Loucy (cell line): ENCODE results near the gene NEUROD2.

Source experiments
- H2AFZ ChIP-seq: fragments of 200-600 bp; sonication (generic); 2 replicates; pipeline ENCODE4 v1.6.0; 2016; ENCODE audit warnings: antibody characterized with exemption, mild to moderate bottlenecking, low read length, moderate library complexity
- H3F3A ChIP-seq: fragments of 200-600 bp; 2 replicates; pipeline ENCODE4 v1.6.0; 2016; ENCODE audit warnings: antibody characterized with exemption, low read depth, mild to moderate bottlenecking
- H3K27me3 ChIP-seq: fragments of 200-600 bp; sonication (generic); 2 replicates; pipeline ENCODE4 v1.6.1; 2014; ENCODE audit warnings: low read length, mild to moderate bottlenecking; ENCODE audit not compliant: insufficient read depth, poor library complexity, severe bottlenecking
- H3K36me3 ChIP-seq: fragments of 200-600 bp; sonication (generic); 2 replicates; pipeline ENCODE4 v1.6.1; 2016; ENCODE audit warnings: low read length; ENCODE audit not compliant: insufficient read depth
- H3K4me1 ChIP-seq: fragments of 200-600 bp; sonication (generic); 2 replicates; pipeline ENCODE4 v1.5.1; 2014; ENCODE audit warnings: low read length, mild to moderate bottlenecking; ENCODE audit not compliant: insufficient read depth, poor library complexity, severe bottlenecking
- H3K4me2 ChIP-seq: fragments of 200-600 bp; sonication (generic); 2 replicates; pipeline ENCODE4 v1.6.0; 2014; ENCODE audit warnings: antibody characterized with exemption, low read length, low read depth, mild to moderate bottlenecking; ENCODE audit not compliant: poor library complexity, severe bottlenecking
- H3K4me3 ChIP-seq: fragments of 200-600 bp; sonication (generic); 2 replicates; pipeline ENCODE4 v1.5.1; 2014; ENCODE audit warnings: low read length, mild to moderate bottlenecking, mixed read lengths; ENCODE audit not compliant: poor library complexity, severe bottlenecking
- H3K79me2 ChIP-seq: fragments of 200-600 bp; sonication (generic); 2 replicates; pipeline ENCODE4 v1.6.1; 2014; ENCODE audit warnings: low read length; ENCODE audit not compliant: insufficient read depth
- H3K9ac ChIP-seq: fragments of 200-600 bp; sonication (generic); 2 replicates; pipeline ENCODE4 v1.6.0; 2014; ENCODE audit warnings: mild to moderate bottlenecking, low read depth, low read length, moderate library complexity; ENCODE audit not compliant: poor library complexity, severe bottlenecking
- H3K9me2 ChIP-seq: fragments of 200-600 bp; sonication (generic); replicated peaks from 2 replicates; pipeline ENCODE4 v1.6.1; 2016; ENCODE audit warnings: low read depth, low read length, mixed read lengths
- H3K9me3 ChIP-seq: fragments of 200-600 bp; sonication (generic); 2 replicates; pipeline ENCODE4 v1.6.1; 2014; ENCODE audit warnings: mild to moderate bottlenecking, antibody characterized with exemption, low read length, low read depth; ENCODE audit not compliant: insufficient read depth
- H4K20me1 ChIP-seq: fragments of 200-600 bp; sonication (generic); 2 replicates; pipeline ENCODE4 v1.6.0; 2014; ENCODE audit warnings: antibody characterized with exemption, low read length, mild to moderate bottlenecking; ENCODE audit not compliant: insufficient read depth, poor library complexity, severe bottlenecking
- CTCF ChIP-seq: fragments of 200-600 bp; sonication (generic); conservative IDR thresholded peaks from 2 replicates; pipeline ENCODE4 v1.5.1; 2014; ENCODE audit warnings: mild to moderate bottlenecking, antibody characterized with exemption, low read length
- EZH2phosphoT487 ChIP-seq: fragments of 200-600 bp; IDR thresholded peaks from 2 replicates; pipeline ENCODE4 v1.6.1; 2018; ENCODE audit warnings: antibody characterized with exemption, mild to moderate bottlenecking, moderate library complexity, borderline replicate concordance

The NEUROD2 gene

GRCh38 chr17:39643271-39643670, 35.6 kb upstream of the NEUROD2 start:
- Histone ChIP-seq H3K79me2 (peaks cover 85% of the 10 kb centered on the region), H3F3A (no peaks in the 10 kb centered on the region), H3K27me3 (no peaks in the 10 kb centered on the region), H2AFZ (no peak overlapping the region), H3K9me2 (no peaks in the 10 kb centered on the region), H3K4me3 (no peak overlapping the region), H3K9me3 (no peaks in the 10 kb centered on the region), H3K4me1 (peaks cover 42% of the 10 kb centered on the region), H3K36me3 (no peaks in the 10 kb centered on the region), H3K4me2 (peak overlapping the region; percentile 95), H4K20me1 (peaks cover 27% of the 10 kb centered on the region), H3K9ac (no peak overlapping the region)
- TF ChIP-seq CTCF (no peak), EZH2phosphoT487 (no peak)

- TF ChIP-seq EZH2phosphoT487 (no peak), CTCF (no peak)
- Histone ChIP-seq H3K36me3 (no peaks in the 10 kb centered on the region), H3K4me3 (no peak overlapping the region), H3K9me2 (no peaks in the 10 kb centered on the region), H3K4me1 (peaks cover 50% of the 10 kb centered on the region), H3K27me3 (no peaks in the 10 kb centered on the region), H2AFZ (no peak overlapping the region), H3F3A (no peaks in the 10 kb centered on the region), H3K79me2 (peaks cover 89% of the 10 kb centered on the region), H3K9me3 (no peaks in the 10 kb centered on the region), H3K9ac (no peak overlapping the region), H3K4me2 (peak overlapping the region; percentile 95), H4K20me1 (peaks cover 30% of the 10 kb centered on the region)
Observed at GRCh38 chr17:39642291-39643074, 34.8 kb upstream of the NEUROD2 start.

GRCh38 chr17:39641883-39642282, 34.2 kb upstream of the NEUROD2 start:
- Histone ChIP-seq H4K20me1 (peaks cover 30% of the 10 kb centered on the region), H3K9me3 (no peaks in the 10 kb centered on the region), H3K4me2 (peak overlapping the region; percentile 95), H3K4me1 (peaks cover 50% of the 10 kb centered on the region), H3K9me2 (no peaks in the 10 kb centered on the region), H3K9ac (no peak overlapping the region), H2AFZ (no peak overlapping the region), H3K79me2 (peaks cover 91% of the 10 kb centered on the region), H3K4me3 (no peak overlapping the region), H3F3A (no peaks in the 10 kb centered on the region), H3K36me3 (no peaks in the 10 kb centered on the region), H3K27me3 (no peaks in the 10 kb centered on the region)
- no peak for TF ChIP-seq EZH2phosphoT487
- TF ChIP-seq CTCF = no peak
